Panc1 (cell line): ENCODE data around the gene DYNC1LI2. TPM values are rescaled to one million over a fixed set of nuclear protein-coding genes. Genes with fewer than 3 reads are reported as not detected.

Source experiments
- ATAC-seq: fragments of 200-7000 bp; cut with Tn5 transposase; 2 replicates; pipeline ENCODE4 v1.9.1; 2020; ENCODE audit warnings: mild to moderate bottlenecking, moderate library complexity
- BruUV-seq: library from RNA; stranded (reverse); fragments of 400-500 nt; replicated peaks from 2 replicates; lab custom pipeline; 2021; lab: Mats Ljungman, UMichigan
- CTCF ChIA-PET: fragments of 300-600 bp; sonication (Branson Sonifier 250); formaldehyde crosslinking; loops from one replicate; lab custom pipeline; 2022; ENCODE audit warnings: antibody characterized with exemption; lab: Charles Lee
- POLR2A ChIA-PET: fragments of 300-600 bp; sonication (Branson Sonifier 250); formaldehyde crosslinking; loops from one replicate; lab custom pipeline; 2022; ENCODE audit warnings: antibody characterized with exemption; lab: Charles Lee
- DNase-seq: peaks from one replicate; pipeline ENCODE4 v3.0.0-alpha.2; 2010; ENCODE audit warnings: low read depth, low spot score
- H3K27ac ChIP-seq: 2 replicates; pipeline ENCODE4 v1.5.1; 2011; ENCODE audit warnings: mild to moderate bottlenecking, low read length, inconsistent platforms
- H3K27me3 ChIP-seq: fragments of 200-500 bp; sonication (Bioruptor generic); 2 replicates; pipeline ENCODE4 v1.6.0; 2014; ENCODE audit warnings: low read length, inconsistent platforms; ENCODE audit not compliant: control insufficient read depth, insufficient read depth
- H3K36me3 ChIP-seq: fragments of 200-500 bp; sonication (Bioruptor generic); 2 replicates; pipeline ENCODE4 v1.5.1; 2014; ENCODE audit warnings: inconsistent platforms, mild to moderate bottlenecking, low read length, moderate library complexity; ENCODE audit not compliant: control insufficient read depth, insufficient read depth
- H3K4me1 ChIP-seq: 2 replicates; pipeline ENCODE4 v1.5.1; 2011; ENCODE audit warnings: inconsistent platforms, mild to moderate bottlenecking, low read length, moderate library complexity; ENCODE audit not compliant: control insufficient read depth, insufficient read depth
- H3K4me3 ChIP-seq, 2 experiments: 2 replicates each; pipeline ENCODE4 v1.5.1; 2011 to 2012; ENCODE audit warnings: low read depth in 2 of 2, low read length in 2 of 2, mild to moderate bottlenecking in 2 of 2, inconsistent platforms in 1 of 2, moderate library complexity in 1 of 2
- H3K9me3 ChIP-seq: fragments of 200-500 bp; sonication (Bioruptor generic); 2 replicates; pipeline ENCODE4 v1.5.1; 2014; ENCODE audit warnings: low read depth, mild to moderate bottlenecking, inconsistent platforms, low read length, moderate library complexity; ENCODE audit not compliant: control insufficient read depth, insufficient read depth
- POLR2AphosphoS5 ChIP-seq: IDR thresholded peaks from 2 replicates; pipeline ENCODE4 v1.6.1; 2012; ENCODE audit warnings: mild to moderate bottlenecking, low read depth, low read length, moderate library complexity
- SIN3A ChIP-seq: IDR thresholded peaks from 2 replicates; pipeline ENCODE4 v1.6.1; 2012; ENCODE audit warnings: low read depth, mild to moderate bottlenecking, low read length, moderate library complexity, borderline replicate concordance; ENCODE audit not compliant: insufficient read depth
- TCF7L2 ChIP-seq: IDR thresholded peaks from 2 replicates; pipeline ENCODE4 v1.6.1; 2011; ENCODE audit warnings: mild to moderate bottlenecking, low read depth, low read length, inconsistent platforms
- in situ Hi-C: cut with HindIII; loops from 2 replicates; pipeline ENCODE4 v1.10.0; 2016; ENCODE audit warnings: low sequenced_read_pairs, low pct_unique_long_range_greater_than_20kb
- intact Hi-C: fragments of 100-400 bp; cut with micrococcal nuclease; formaldehyde crosslinking; loops from one replicate; pipeline ENCODE4 v1.10.0; 2022; ENCODE audit not compliant: unreplicated experiment
- total RNA-seq: library from RNA; stranded (reverse); gene quantifications from one replicate; pipeline ENCODE4 v1.2.1, GENCODE V29; 2021; ENCODE audit not compliant: unreplicated experiment
- TF ChIP-seq, protein P1 (sequence below), 2 experiments: IDR thresholded peaks; 2 replicates each; pipeline ENCODE4 v1.6.1; 2011 to 2012; ENCODE audit warnings: low read depth in 2 of 2, control low read depth in 1 of 2, low read length in 1 of 2, mild to moderate bottlenecking in 1 of 2, moderate library complexity in 1 of 2; ENCODE audit not compliant: insufficient read depth in 1 of 2
- TF ChIP-seq, protein P2 (sequence below): fragments of 450-650 bp; IDR thresholded peaks from 2 replicates; pipeline ENCODE4 v1.5.1; 2017; ENCODE audit warnings: mild to moderate bottlenecking

DYNC1LI2 gene
- total RNA-seq, 1 experiment from 2014 or later, result 103 TPM

DNA sequence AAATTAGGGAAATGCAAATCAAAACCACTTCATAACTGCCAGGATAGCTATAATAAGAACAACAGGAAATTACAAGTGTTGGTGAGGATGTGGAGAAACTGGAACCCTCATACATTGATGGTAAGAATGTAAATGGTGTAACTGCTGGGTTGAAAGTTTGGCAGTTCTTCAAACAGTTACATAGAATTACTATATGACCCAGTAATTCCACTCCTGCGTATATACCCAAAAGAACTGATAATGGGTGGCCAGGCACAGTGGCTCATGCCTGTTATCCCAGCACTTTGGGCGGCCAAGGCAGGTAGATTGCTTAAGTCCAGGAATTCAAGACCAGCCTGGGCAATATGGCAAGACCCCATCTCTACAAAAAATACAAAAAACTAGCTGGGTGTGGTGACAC is 50.4 kb downstream of the DYNC1LI2 start:
- H3K4me3 ChIP-seq, result no peak overlapping the region
- no TSS peak for BruUV-seq
- H3K36me3 ChIP-seq, result no peaks in the 10 kb centered on the region
- intact Hi-C loops, result no loop called here
- DNase-seq (no peak), ATAC-seq (no peak)
- H3K9me3 ChIP-seq, result no peaks in the 10 kb centered on the region
- TF ChIP-seq SIN3A (no peak), POLR2AphosphoS5 (no peak), TCF7L2 (no peak)
- TF ChIP-seq, protein P1, sequence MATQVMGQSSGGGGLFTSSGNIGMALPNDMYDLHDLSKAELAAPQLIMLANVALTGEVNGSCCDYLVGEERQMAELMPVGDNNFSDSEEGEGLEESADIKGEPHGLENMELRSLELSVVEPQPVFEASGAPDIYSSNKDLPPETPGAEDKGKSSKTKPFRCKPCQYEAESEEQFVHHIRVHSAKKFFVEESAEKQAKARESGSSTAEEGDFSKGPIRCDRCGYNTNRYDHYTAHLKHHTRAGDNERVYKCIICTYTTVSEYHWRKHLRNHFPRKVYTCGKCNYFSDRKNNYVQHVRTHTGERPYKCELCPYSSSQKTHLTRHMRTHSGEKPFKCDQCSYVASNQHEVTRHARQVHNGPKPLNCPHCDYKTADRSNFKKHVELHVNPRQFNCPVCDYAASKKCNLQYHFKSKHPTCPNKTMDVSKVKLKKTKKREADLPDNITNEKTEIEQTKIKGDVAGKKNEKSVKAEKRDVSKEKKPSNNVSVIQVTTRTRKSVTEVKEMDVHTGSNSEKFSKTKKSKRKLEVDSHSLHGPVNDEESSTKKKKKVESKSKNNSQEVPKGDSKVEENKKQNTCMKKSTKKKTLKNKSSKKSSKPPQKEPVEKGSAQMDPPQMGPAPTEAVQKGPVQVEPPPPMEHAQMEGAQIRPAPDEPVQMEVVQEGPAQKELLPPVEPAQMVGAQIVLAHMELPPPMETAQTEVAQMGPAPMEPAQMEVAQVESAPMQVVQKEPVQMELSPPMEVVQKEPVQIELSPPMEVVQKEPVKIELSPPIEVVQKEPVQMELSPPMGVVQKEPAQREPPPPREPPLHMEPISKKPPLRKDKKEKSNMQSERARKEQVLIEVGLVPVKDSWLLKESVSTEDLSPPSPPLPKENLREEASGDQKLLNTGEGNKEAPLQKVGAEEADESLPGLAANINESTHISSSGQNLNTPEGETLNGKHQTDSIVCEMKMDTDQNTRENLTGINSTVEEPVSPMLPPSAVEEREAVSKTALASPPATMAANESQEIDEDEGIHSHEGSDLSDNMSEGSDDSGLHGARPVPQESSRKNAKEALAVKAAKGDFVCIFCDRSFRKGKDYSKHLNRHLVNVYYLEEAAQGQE (IDR thresholded peaks at IDR 0.05; ENCODE audit: insufficient read depth in 1 of 2, low read depth in 2 of 2, low read length in 1 of 2), result no peak
- TF ChIP-seq, protein P2, sequence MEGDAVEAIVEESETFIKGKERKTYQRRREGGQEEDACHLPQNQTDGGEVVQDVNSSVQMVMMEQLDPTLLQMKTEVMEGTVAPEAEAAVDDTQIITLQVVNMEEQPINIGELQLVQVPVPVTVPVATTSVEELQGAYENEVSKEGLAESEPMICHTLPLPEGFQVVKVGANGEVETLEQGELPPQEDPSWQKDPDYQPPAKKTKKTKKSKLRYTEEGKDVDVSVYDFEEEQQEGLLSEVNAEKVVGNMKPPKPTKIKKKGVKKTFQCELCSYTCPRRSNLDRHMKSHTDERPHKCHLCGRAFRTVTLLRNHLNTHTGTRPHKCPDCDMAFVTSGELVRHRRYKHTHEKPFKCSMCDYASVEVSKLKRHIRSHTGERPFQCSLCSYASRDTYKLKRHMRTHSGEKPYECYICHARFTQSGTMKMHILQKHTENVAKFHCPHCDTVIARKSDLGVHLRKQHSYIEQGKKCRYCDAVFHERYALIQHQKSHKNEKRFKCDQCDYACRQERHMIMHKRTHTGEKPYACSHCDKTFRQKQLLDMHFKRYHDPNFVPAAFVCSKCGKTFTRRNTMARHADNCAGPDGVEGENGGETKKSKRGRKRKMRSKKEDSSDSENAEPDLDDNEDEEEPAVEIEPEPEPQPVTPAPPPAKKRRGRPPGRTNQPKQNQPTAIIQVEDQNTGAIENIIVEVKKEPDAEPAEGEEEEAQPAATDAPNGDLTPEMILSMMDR, result no peak
- ChIA-PET CTCF (no interaction called here), POLR2A (no interaction called here)
- no peaks in the 10 kb centered on the region for H3K4me1 ChIP-seq
- H3K27ac ChIP-seq, result no peak overlapping the region
- in situ Hi-C loops, result no loop called here
- H3K27me3 ChIP-seq, result no peaks in the 10 kb centered on the region

GRCh38 chr16:66699898-66700297 is 51.5 kb downstream of the DYNC1LI2 start:
- no peak overlapping the region for H3K27ac ChIP-seq
- H3K9me3 ChIP-seq, result no peaks in the 10 kb centered on the region
- no peak for ATAC-seq
- H3K36me3 ChIP-seq, result no peaks in the 10 kb centered on the region; the same call in 1 of the 2 replicates
- POLR2A ChIA-PET, result no interaction called here
- intact Hi-C loops, result no loop called here
- no peaks in the 10 kb centered on the region for H3K27me3 ChIP-seq
- TF ChIP-seq SIN3A, result no peak
- TF ChIP-seq TCF7L2, result no peak
- no peak for TF ChIP-seq POLR2AphosphoS5
- TF ChIP-seq, protein P2, result no peak
- TF ChIP-seq, protein P1 (IDR thresholded peaks at IDR 0.05; ENCODE audit: insufficient read depth in 1 of 2, low read depth in 2 of 2, low read length in 1 of 2), result no peak
- BruUV-seq, result no TSS peak
- in situ Hi-C loops, result no loop called here
- H3K4me3 ChIP-seq, result no peak overlapping the region
- peaks cover 3% of the 10 kb centered on the region; the same call in 1 of the 2 replicates for H3K4me1 ChIP-seq
- DNase-seq, result no peak
- CTCF ChIA-PET, result interaction anchor here (0.7 kb wide), 1 partner anchor 45 kb away, joined by 4 read pairs; no protein-coding TSS in a partner anchor
